Stimulated activated CD8-positive, alpha-beta memory T cell treated with anti-CD3 and anti-CD28 coated beads, Interleukin-4, amount 100 ng/mL, for 48 hours (primary cell): ENCODE results near the gene M1AP.

Experiments used
- DNase-seq: peaks from one replicate; pipeline ENCODE4 v3.0.0-alpha.2; 2020

M1AP gene

DNA sequence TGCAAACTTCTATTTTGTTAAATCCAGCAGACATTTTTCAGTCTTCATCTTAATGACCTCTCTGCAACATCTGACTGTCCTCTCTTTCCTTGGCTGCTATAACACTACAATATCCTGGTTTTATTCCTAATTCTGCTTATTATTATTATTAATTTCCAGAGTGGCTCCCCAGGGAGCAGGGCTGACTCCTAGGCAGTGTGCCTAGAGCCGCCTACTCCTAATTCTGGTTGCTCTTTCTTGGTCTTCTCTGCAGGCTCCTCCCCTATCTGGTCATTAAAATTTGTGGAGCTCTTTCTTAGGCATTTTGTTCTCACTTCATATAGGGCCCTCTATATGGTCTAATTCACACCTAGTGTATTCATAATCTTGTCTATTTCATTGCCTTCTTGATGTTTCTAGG lies 105.2 kb downstream of the M1AP start:
- no peak for DNase-seq

DNA sequence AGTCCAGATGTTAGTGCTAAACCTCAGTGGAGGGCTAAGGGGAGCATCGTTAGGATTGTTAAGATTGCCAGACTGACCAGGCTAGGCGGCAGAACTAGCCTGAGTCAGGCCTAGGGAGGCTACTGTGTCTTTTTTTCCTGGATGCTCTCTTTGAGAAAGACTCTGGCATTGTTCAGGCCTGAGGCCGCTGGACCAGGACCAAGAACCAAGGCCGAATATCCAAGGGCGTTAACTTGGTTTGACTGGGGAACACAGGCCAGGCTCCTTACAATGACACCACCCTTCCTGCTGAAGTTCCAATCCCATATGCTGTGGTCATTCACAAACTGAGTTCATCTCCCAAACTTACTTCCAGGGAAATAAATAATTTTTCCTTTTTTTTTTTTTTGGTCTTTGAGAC lies 107.8 kb downstream of the M1AP start:
- no peak for DNase-seq

DNA sequence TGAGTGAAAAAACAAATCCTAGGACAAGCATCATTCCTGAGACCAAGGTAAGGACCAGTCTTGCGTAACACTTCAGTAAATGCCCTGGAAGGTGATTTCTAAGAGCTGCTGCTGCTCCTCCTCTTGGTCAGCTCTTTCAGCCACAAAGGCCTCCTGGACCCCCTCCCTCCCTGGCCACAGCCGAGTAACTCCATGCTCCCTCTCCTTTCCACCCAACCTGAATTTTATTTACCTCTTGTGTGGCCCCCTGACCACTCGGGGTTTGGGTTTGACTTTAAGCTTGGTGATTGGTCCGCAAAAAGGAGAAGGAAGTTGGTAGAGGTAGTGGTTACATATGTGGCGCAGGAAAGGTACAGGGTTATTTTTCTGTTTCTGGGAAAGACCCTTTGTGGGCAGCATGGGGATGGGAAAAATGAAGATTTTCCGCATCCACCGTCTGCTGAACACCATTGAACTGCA lies 109.2 kb downstream of the M1AP start:
- no peak for DNase-seq

DNA sequence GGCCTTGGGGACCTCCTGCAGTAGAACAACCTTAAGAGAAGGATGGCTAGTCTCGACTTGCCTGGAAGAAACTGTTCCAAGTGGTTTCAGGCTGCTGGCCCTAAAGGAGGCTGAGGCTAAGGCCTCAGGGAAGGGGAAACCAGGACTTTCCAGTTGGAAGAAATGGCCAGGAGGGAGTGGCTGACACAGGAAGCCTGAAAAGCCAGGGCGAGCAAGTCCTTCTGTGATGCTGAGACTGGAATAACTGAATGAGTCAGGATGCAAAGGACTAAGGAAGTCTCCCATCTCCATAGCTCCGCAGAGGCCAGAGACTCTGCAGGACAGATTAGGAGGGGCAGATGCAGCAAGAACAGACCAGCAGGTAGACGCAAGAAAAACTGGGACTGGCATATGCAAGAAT lies 111.0 kb downstream of the M1AP start:
- no peak for DNase-seq

DNA sequence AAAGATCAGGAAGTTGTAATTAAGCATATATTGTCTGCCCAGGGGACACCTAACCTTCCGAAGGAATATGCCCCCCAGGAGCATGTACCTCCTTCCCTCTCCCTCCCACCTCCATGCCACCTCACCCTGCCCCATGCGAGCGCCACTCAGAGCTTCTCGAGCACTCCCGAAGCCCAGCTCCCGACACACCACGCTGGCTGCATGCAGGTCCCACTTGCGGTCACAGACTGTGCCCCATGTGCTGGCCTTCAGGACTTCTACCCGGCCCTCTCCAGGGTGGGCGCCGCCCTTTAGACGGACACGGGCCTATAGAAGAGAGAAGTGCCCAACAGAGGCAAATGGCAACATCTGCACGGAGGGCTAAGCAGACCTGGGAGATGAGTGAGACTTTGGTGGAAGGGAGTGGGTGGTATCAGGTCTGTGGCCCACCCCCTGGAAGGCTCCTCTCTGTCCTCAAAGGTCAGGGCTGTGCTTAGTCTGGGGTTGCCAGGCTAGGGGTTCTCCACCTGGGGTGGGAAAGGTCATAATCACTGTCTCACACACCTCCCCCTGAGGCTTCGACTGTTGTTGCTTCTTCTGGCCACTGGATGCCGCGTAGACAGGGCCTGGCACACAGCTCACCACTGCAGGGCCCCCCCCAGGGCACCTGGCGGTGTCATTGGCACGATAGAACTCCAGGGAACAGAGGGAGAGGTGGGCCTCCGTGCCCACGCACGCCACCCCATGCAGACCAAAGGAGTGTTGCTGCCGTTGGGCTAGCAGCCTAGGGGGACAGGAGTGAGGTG lies 111.8 kb downstream of the M1AP start:
- DNase-seq, result no peak

DNA sequence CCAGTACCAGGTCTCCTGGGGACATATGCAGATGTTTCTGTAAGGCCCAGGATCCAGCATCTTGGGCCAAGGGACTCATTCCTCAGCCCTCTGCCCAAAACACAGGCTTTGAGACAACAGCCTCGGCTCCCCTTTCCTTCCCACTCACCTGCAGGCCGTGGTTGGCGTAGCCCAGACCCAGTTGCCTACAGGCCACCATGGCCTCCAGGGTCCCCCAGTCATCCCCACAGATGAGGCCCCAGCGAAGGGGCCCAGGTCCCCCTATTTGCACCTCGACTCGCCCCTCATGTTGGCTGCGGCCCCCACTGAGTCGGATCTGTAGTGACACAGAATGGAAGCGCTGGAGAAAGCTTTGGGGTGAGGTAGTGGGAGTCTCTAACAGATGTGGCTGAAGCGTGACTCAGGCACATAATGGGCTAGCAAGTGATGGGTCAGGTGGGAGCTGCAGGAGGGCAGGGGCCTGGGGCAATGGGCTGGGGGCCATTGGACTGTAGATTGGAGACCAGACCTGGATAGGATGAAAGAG lies 112.6 kb downstream of the M1AP start:
- no peak for DNase-seq

DNA sequence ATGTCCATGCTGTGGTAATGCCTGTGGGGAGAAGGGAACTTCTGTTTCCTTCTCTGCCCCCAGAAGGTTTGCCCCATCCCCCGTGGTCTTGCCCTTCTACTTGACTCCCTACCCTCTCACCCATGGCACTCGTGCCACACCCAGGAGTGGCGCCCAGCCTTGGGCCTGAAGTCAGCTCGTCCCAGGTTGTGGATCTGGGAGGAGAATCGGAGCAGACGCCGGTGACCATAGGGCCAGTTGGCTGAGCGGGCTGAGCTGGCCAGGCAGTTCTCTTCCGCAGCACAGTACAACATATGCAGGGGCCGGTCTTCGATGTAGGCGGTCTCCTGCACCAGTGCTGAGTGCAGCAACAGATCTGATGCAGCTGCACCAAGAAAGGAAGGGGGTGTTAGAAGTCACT lies 113.7 kb downstream of the M1AP start:
- no peak for DNase-seq

DNA sequence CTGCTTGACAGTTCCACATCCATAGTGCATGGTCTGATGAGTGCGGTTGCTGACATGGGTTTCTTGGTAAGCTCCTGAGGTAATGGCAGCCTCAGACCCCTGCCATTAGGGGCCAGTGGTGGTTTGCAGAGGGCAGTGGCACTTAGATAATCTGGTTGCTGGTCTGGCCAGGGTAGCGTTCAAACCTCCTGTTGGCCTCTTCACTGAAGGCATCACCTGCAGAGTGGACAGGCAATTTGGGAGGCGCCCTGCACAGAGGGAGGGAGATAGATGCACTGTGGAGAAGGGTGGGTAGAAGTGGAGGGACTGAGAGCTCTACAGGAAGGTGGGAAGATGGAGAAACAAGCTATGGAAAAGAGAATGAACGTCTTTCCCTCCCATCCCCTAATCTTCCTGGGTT lies 114.7 kb downstream of the M1AP start:
- no peak for DNase-seq

DNA sequence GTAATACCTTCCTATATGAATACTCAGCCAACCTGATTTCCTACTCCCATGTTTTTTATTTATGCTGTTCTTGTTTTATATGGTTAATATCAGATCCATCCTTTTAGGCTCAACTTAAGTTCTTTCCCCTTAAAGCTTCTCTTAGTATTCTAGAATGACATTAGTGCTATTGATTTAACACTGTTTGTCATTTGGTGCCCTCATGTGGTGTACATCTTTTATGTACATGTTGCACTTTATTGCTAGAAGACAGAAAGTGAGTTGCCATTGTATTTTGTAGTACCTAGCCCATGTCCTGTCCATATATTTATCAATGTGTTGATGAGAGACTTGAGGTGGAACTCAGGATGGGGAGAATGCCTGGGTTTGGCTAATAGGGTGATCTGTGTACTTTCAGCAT lies 115.9 kb downstream of the M1AP start:
- DNase-seq, result no peak

DNA sequence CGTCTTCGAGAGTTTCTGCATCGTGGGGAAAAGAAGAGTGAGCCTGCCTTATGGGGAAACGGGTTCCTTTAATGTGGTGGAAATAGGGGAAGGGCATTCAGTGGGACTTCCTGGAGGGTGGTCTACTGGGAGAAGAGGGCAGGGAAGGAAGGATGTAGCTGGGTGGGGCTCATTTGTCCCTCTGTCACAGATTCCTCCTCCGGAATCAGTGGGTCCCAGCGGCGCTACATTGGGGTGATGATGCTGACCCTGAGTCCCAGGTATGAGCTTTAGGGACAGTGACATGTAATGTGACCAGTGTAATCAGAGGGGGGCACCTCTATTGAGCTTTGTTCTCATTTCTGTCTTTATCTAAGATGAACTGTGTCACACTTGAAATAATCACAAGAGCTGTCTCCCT lies 116.5 kb downstream of the M1AP start:
- DNase-seq, result no peak

DNA sequence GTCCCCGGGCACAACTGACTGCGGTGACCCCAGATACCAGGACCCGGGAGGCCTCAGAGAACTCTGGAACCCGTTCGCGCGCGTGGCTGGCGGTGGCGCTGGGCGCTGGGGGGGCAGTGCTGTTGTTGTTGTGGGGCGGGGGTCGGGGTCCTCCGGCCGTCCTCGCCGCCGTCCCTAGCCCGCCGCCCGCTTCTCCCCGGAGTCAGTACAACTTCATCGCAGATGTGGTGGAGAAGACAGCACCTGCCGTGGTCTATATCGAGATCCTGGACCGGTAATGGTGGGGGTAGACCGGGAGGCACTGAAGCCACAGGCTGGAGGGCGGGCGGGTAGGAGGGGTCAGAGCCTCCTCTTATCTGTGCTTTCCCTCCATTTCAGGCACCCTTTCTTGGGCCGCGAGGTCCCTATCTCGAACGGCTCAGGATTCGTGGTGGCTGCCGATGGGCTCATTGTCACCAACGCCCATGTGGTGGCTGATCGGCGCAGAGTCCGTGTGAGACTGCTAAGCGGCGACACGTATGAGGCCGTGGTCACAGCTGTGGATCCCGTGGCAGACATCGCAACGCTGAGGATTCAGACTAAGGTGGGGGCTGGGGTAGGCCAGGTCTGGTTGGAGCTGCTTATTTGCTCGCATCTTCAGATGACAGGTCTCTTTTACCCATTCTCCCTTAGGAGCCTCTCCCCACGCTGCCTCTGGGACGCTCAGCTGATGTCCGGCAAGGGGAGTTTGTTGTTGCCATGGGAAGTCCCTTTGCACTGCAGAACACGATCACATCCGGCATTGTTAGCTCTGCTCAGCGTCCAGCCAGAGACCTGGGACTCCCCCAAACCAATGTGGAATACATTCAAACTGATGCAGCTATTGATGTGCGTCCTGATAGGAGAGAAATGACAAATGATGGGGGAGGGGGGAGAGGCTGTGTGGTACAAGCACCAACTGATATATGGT lies 117.6 kb downstream of the M1AP start:
- peak; percentile 65 for DNase-seq

DNA sequence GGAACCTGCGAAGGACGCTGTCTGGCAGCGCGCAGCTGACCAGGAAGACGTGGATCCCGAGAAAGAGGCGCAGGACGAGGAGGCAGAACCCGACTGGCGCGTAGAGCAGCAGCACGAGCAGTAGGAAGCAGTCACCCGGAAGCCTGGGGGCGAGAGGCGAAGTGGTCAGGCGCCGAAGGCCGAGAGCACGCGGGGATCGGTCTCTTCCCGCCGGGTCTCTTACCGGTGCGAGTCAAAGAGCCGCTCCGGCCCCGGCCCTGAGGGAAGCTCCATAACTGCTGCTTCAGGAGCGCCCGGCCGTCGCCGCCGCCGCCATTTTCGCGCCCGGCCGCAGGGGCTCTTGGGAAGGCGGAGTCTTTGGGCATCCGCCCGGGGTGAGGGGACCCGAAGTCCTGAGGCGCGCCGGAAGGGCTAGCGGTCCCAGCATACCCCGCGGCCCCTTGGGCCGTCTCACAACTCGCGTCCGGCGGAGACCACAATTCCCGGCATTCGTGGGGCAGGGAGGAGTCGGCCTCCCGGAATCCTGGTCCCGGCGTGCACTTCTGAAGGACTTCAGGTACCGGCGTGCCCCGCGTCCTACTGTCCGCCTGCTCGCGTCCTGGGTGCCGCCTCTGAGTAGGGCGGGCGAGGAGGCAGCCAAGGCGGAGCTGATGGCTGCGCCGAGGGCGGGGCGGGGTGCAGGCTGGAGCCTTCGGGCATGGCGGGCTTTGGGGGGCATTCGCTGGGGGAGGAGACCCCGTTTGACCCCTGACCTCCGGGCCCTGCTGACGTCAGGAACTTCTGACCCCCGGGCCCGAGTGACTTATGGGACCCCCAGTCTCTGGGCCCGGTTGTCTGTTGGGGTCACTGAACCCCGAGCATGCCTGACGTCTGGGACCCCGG lies 118.5 kb downstream of the M1AP start, which contains the start of the genes AUP1 and HTRA2:
TSS of gene AUP1 (minus strand) at position 350 of the 882 bp plus-strand sequence. CDS start at position 273, 77 bp downstream.
TSS of gene HTRA2 (plus strand) at position 577 of the 882 bp plus-strand sequence. CDS start at position 651, 74 bp downstream.
- peak; percentile 95 for DNase-seq

DNA sequence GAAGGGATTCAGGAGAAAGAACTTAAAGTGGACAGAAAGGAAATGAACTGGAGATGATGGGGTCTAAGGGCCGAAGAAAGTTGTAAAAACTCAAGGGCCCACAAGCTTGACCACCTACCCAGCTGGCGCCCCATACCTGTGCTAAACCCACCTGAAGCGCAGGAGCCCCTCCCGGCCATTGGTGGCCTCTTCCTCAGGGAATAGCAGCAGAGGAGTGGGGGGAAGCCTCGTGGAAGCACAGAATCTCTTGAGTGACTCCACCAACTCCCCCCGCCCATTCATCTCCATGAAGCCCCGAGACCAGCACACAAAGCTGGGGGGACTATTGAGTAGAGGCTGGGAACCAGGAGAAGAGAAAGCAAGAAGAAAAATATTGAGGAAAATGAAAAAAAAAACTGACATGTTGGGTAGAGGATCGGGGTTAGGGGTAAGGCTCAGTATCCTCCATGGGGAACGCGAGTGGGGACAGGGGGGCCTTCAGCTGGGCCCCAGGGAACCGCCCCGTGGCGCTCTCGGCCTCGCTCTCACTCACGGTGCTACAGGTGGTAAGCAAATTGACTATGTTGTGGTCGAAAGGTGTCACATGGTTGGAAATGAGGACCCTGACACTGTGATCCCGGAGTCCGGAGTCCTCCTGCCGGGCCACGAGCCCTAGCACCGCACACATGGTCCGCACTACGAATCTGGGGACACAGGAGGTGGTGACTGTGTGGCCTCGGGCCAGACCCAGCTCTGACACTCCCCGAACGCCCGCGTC lies 119.4 kb downstream of the M1AP start:
- DNase-seq, result peak; percentile 52

DNA sequence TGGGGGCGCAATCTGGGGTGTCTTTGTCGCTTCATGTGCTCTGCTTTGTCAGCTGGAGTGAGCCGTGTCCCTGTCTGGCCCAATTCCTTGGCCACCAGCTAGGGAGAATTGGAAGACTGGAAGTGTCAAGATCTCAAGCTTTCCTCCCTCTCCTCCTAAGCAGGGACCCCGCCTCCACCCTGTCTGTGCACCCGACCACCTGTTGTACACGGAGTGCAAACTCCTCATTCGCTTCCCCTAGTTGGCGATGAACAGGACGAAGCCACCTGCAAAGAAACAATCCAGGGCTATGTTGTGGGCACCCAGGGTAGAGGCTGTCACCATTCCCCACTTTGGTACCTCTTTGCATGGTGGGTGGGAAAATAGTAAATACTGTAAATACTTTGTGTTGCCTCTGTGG lies 120.4 kb downstream of the M1AP start:
- no peak for DNase-seq

DNA sequence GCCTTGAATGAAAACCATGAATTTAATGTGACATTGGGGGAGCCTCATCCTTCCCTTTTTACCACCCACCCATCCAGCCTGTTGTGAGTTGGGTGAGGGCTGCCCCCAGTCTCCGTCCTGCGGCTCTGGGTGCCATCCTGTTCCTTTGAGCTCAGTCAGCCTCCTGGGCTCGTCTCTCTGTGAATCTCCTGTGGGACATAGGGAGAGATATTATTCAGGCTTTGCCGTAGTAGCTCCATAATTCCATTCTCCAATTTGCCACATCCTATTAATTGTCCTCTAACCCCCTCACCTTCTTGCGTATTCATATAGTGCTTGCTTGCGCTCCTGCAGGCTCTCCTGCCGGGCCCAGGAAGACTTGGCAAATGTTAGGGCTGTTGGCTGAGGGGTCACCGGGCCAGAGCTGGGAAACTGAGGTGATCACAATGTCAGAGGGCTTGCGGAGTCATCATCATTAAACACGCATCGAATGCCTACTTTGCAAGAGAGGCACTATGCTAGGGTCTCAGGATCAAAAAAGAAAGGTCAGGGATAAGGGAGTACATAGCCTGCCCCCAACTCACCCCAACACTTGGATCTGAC lies 121.4 kb downstream of the M1AP start:
- DNase-seq, result no peak

DNA sequence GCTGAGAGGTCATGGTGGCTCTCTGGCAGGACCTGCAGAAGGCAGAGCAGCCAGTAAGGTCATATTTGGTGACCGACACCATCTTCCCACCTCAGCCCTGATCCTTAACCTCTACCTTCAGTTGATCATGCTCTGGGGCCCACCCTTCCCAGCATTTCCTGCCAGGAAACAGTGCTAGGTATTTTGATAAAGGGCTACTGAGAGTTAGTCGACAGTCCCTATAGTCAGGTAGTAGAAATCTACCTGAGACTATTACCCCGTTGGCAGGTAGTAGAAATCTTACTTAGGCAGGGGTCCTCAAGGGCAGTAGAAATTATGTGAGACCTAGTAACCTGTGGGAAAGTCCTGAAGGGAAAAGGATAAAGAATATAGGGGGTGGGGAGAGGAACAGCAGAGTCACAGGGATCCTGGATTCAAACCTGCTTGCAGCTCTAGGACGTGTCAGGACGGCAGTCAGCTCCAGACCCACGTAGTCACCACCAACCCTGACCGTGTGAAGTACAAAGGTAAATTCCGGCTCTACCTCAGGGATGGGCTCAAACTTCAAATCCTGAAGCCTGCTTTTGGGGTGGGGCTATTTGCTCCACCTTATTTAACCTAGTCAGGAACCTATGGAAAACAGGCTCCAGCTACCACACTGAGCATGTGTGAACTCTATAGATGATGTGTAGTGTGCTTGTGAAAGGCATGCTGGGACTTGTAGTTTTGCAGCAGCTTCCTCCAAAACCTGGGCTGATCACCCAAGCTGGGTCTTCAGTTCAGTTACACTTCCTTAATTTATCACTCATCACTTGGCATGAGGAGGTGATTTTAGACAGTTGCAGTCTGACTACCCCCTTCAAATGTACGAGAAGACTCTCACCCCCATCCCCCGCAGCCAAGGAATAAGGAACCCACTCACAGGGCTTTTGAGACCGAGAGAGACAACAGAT lies 122.1 kb downstream of the M1AP start, which contains the start of gene DQX1:
TSS of gene DQX1 (minus strand) at position 515 of the 932 bp plus-strand sequence. CDS start at position 13, 502 bp downstream.
- DNase-seq, result no peak

DNA sequence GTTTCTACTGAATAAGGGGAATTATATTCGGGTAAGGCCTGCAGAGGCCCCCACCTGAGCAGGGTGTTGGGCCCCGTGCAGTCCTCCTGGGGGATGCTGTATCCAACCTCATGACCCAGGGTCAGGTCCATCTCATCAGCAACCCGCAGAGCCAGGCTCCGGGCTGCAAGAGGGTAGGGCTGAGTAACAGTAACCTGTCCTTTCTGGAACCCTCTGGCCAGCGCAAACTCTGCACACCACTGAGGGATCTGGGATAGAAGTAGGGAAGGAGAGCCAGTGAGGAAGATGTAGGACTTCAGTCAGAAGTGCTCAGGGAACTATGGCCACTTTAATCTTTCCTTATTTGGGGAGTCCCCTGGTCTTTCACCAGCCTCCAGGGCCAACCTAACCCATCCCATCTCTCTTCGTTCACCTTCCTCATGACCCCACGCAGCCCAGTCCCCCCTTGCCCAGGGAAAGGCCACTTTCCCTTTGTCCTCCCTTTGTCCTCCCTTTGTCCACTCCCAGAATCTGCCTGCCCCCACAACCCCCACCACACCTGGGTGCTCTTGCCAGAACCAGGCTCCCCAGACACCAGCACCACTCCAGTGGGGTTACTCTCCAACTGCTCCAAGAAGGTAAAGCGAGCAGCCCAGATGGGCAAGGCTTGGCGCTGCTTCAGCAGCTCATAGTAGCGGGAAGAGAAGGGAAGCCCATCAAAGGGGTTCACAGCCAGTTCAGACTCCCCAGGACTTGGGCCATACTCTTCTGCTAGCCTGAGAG lies 123.0 kb downstream of the M1AP start:
- DNase-seq, result no peak

DNA sequence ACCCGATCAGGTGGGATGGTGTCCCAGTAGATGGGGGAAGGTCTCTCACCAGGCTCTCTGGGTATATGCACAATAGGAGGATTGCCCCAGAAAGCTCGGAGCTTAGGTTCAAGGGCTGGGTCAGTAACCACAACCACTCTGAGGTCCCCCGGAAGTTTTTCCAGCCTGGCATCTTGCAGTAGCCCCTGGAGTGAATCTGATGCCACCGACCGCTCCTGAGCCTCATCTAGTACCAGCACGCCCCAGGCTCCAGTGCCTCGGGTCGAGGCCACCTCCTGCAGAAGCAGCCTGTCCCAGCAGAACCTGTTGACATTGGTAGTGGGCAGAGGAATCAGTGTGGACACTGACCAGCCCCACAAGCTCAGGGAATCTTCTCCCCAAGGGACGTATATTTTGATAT lies 124.1 kb downstream of the M1AP start:
- DNase-seq, result no peak

DNA sequence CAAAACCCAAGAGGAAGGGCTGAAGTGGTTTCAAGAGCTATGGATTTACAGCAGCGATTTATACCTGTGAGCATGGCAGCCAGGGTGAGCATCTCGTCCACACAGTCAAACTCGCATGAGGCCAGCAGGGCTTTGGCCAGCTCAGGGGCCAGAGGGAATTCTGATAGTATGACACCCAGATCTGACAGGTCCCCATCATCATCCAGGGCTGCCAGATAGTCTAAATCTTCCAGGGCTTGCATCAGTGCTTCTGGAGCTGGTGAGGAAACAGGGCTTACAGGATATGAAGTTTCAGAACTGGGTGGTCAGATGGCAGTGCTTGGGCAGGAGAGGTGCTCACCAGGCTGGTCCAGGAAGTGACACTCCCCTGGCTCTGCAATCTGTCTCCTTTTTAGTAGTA lies 125.6 kb downstream of the M1AP start:
- no peak for DNase-seq
